GM12892 (cell line): ENCODE measurements around the gene VPS13D.

Experiments
- POLR2A ChIP-seq: IDR thresholded peaks from 2 replicates; pipeline ENCODE4 v1.6.1; 2011; ENCODE audit warnings: low read depth, low read length, control low read depth
- TAF1 ChIP-seq: IDR thresholded peaks from 2 replicates; pipeline ENCODE4 v1.6.1; 2011; ENCODE audit warnings: low read depth, mild to moderate bottlenecking, control low read depth, low read length, borderline replicate concordance

DNA sequence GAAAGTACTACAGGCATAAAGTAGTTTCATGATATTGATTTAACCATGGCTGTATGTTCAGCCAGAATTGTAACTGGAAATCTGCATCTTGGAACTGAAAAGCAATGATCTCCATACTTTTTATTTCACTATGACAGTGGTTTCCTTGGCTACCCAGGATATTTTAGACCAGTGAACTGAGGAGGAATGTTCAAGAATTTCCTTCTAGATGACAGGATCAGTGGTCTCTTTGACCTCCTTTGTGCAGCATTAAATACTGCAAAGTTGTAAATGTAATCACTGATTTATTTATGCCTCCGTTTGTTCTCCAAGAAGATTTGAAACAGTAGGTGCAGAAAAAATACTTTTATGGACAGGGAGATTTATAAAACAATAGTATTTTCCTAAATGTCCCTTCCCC, 39.5 kb downstream of the VPS13D start:
- TF ChIP-seq TAF1 = no peak
- TF ChIP-seq POLR2A = no peak
